ENCODE measurements around the gene MYBPH. TPM values are rescaled to one million over a fixed set of nuclear protein-coding genes. Genes with fewer than 3 reads are reported as not detected.

MYBPH gene
- total and polyA plus RNA-seq, 10 of the 15 experiments (the other 5 are each of a cell fraction or from before 2014, with no cell fraction given), result 0.06 to 0.10 TPM; not detected in 8

- no peak for TF ChIP-seq E2F8 (IDR thresholded peaks at IDR 0.05; ENCODE audit: low read depth, partially characterized antibody)
Measured at GRCh38 chr1:203165101-203165799, 10.4 kb downstream of the MYBPH start (continued).

- H3K9ac ChIP-seq (ENCODE audit: control insufficient read depth, insufficient read depth, low read length), result no peak overlapping the region
- intact Hi-C loops (cut with micrococcal nuclease; ENCODE audit: unreplicated experiment) (no loop called here), in situ Hi-C loops (cut with MboI) (no loop called here)
- H3K4me2 ChIP-seq (ENCODE audit: control insufficient read depth, insufficient read depth), result no peak overlapping the region
- FAIRE-seq, result no peak
- no peaks in the 10 kb centered on the region for H3K79me2 ChIP-seq (ENCODE audit: control insufficient read depth, insufficient read depth, low read length)
- ChIA-PET CTCF (interaction anchor here (1.3 to 8.0 kb wide), 5 partner anchors 8 to 125 kb away, joined by 5 to 114 read pairs (median 15); no protein-coding TSS in a partner anchor), RAD21 (ENCODE audit: unreplicated experiment) (interaction anchor here (1.3 kb wide), 1 partner anchor 51 kb away, joined by 3 read pairs; no protein-coding TSS in a partner anchor), POLR2A (no interaction called here), SMC1A (ENCODE audit: uncharacterized antibody, unreplicated experiment) (interaction anchor here (0.5 to 0.6 kb wide), 2 partner anchors 61 to 220 kb away, joined by 3 read pairs; no protein-coding TSS in a partner anchor)
- ATAC-seq, result no peak
- no TSS peak for BruUV-seq (replicated peaks)
- no peak overlapping the region for H3K27ac ChIP-seq (ENCODE audit: control insufficient read depth, insufficient read depth)
- TF ChIP-seq FOXK2 (IDR thresholded peaks at IDR 0.05), result no peak
- H3K36me3 ChIP-seq (ENCODE audit: control insufficient read depth in 2 of 2, insufficient read depth in 2 of 2, low read length in 1 of 2), result no peaks in the 10 kb centered on the region
- no peaks in the 10 kb centered on the region for H3K4me1 ChIP-seq (ENCODE audit: control insufficient read depth, insufficient read depth, low read length)
- WGBS (ENCODE audit: insufficient coverage, insufficient replicate concordance, low lambda C conversion rate, missing lambda C conversion rate), result 7% methylated on average over 7 of the region's 7 CpGs
- no peaks in the 10 kb centered on the region for H4K20me1 ChIP-seq (ENCODE audit: control insufficient read depth, insufficient read depth)
- DNase-seq (ENCODE audit: low read depth, low spot score), result no peak
- no peak overlapping the region for H3K4me3 ChIP-seq
- no peaks in the 10 kb centered on the region for H3K9me3 ChIP-seq (replicated peaks; ENCODE audit: control insufficient read depth, insufficient read depth, low read length)
- H2AFZ ChIP-seq (ENCODE audit: control insufficient read depth, low read depth, low read length), result no peak overlapping the region
- peaks cover 0 to 8% of the 10 kb centered on the region in 2 experiments; a peak in 3 of 4 replicates for H3K27me3 ChIP-seq (replicated peaks in 1 of 2; ENCODE audit: control insufficient read depth in 2 of 2, insufficient read depth in 2 of 2, low read length in 1 of 2)
Measured at GRCh38 chr1:203163891-203164635, 11.6 kb downstream of the MYBPH start.
